SU-DHL-6 (cell line): ENCODE measurements around the gene EGR1.
"Not testable (repeated sequence)": the region's sequence is repeated elsewhere in the genome, so short reads cannot be mapped to it uniquely, and the experiment has no call there.

Experiments used
- EZH2phosphoT487 ChIP-seq: fragments of 200-600 bp; sonication (generic), shearing (Covaris generic); conservative IDR thresholded peaks from 2 replicates; pipeline ENCODE4 v1.6.1; 2018; ENCODE audit warnings: mild to moderate bottlenecking, antibody characterized with exemption, low read length, moderate library complexity, mixed read lengths
- TF ChIP-seq, protein P1 (sequence below): fragments of 200-600 bp; sonication (generic); IDR thresholded peaks from one replicate; pipeline ENCODE4 v1.5.1; 2017; ENCODE audit warnings: antibody characterized with exemption, mild to moderate bottlenecking, low read length, moderate library complexity; ENCODE audit not compliant: insufficient read depth, poor library complexity, severe bottlenecking

DNA sequence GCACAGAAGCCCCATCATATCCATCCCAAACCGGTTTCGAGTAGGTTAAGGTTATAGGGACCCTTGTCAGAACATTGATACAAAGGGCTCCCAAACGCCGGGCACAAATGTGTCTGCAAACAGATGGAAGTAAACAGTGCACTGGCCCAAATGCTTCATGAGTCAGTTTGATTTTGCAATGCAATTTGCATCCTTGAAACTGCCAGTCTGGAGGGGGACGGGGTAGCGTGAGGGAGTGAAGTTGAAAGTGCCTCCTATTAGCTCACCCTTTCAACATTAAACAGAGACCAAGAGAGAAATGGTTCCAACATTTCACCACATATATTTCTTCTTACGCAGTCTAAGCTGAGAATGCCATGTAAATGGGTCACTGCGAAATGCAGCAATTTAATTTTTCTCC is 42.2 kb downstream of the EGR1 start:
- TF ChIP-seq, protein P1, sequence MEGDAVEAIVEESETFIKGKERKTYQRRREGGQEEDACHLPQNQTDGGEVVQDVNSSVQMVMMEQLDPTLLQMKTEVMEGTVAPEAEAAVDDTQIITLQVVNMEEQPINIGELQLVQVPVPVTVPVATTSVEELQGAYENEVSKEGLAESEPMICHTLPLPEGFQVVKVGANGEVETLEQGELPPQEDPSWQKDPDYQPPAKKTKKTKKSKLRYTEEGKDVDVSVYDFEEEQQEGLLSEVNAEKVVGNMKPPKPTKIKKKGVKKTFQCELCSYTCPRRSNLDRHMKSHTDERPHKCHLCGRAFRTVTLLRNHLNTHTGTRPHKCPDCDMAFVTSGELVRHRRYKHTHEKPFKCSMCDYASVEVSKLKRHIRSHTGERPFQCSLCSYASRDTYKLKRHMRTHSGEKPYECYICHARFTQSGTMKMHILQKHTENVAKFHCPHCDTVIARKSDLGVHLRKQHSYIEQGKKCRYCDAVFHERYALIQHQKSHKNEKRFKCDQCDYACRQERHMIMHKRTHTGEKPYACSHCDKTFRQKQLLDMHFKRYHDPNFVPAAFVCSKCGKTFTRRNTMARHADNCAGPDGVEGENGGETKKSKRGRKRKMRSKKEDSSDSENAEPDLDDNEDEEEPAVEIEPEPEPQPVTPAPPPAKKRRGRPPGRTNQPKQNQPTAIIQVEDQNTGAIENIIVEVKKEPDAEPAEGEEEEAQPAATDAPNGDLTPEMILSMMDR = not testable (repeated sequence)
- TF ChIP-seq EZH2phosphoT487 = not testable (repeated sequence)
